Right ventricle myocardium superior (tissue), 1 donor: ENCODE results near the gene OR2A2. TPM values are rescaled to one million over a fixed set of nuclear protein-coding genes. Genes with fewer than 3 reads are reported as not detected.

ENCODE experiments used
- ATAC-seq: fragments of 200-7000 bp; cut with Tn5 transposase; one replicate; pipeline ENCODE4 v1.9.1; 2020; ENCODE audit warnings: mild to moderate bottlenecking; ENCODE audit not compliant: poor library complexity
- DNase-seq: peaks from one replicate; pipeline ENCODE4 v3.0.0-alpha.2; 2020
- intact Hi-C: fragments of 100-400 bp; cut with DNase I; formaldehyde crosslinking; loops from one replicate; pipeline ENCODE4 v1.11.2; 2022
- total RNA-seq: library from RNA; stranded (reverse); fragmentation: NEBNext Ultra II Directional; extraction: Animal tissue kit (Norgen Biotek cat#: 25700); gene quantifications from one replicate; pipeline ENCODE4 v1.2.1, GENCODE V29; 2021
- donor health status: DM: no; HTN: yes; CAD: no; lungs with severe emphysema.

OR2A2 gene
- total RNA-seq, 1 donor from 2014 or later: not detected

- intact Hi-C loops: no loop called here
- no peak for DNase-seq
- ATAC-seq: no peak
Measured at GRCh38 chr7:144132262-144132661, 22.9 kb downstream of the OR2A2 start.

DNA sequence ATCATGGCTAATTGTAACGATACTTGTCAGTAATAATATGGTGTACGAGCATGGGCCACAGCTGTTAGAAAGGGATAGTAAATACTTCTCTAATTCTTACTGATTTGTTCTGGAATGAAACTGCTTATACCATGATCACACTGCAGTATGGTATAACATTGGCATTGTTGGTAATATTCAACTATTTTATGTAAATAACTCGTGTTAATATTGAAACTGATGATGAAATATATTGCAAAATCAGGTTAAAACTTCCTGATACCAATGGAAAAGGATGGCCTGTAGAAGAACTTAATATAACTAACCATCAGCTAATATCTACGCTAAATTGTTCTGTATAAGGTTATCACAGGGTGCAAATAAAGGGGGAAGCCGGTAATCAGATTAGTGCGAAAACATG lies 23.9 kb downstream of the OR2A2 start:
- intact Hi-C loops: no loop called here
- no peak for ATAC-seq
- DNase-seq: no peak

DNA sequence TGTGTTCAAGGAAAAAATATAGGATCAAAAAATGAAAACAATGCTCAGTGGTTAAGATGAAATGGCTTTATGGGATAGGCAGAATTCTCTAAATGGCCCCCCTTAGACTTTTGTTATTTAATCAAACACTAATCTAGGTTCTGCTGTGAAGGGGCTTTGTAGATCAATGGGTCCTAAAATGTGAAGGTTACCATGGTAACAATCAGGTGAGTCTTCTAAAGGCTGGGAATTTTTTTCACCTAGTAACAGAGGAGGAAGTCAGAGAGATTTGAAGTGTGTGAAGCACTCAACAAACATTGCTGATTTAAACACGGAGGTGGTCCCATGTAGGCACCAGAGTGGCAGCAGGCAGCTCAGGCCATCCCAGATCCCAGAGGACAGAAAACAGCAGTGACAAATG lies 24.7 kb downstream of the OR2A2 start:
- DNase-seq (no peak), ATAC-seq (no peak)
- intact Hi-C loops: no loop called here

DNA sequence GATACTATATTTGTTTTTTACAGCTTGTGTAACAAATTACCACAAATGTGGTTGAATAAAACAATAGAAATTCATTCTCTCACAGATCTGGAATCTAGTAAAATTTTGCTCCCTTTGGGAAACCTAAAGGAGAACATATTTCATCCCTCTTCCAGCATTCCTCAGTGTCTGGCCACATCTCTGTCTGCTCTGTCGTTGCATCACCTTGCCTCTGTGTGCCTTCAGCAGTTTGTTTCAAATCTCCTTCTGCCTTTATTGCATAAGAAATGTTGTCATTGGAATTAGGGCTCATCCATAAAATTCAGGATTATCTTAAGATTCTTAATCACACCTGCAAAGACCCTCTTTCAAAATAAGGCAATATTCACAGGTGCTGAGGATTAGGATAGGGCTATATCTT lies 28.1 kb downstream of the OR2A2 start:
- ATAC-seq (no peak), DNase-seq (no peak)
- intact Hi-C loops: no loop called here

GRCh38 chr7:144142187-144142586 lies 32.8 kb downstream of the OR2A2 start:
- intact Hi-C loops: no loop called here
- ATAC-seq: no peak
- DNase-seq: no peak

DNA sequence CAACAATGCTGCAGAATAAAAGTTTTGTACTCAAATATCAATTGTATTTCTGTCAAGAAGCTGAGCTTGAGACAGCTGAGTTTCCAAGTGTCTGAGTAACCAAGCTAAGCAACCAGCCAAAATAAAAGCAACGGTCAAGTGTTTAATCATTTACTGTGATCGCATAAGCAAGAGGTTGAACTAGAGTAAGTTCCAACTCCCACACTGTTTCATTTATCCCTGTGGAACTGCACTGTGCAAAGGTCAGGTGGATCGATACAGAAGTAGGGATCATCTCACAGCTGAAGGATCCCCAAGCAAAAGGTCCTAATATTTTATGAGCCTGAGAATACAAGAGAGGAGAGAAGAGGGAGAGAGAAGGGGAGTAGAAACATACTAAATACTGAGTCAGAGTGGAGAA lies 35.0 kb downstream of the OR2A2 start:
- DNase-seq (no peak), ATAC-seq (no peak)
- intact Hi-C loops: no loop called here

DNA sequence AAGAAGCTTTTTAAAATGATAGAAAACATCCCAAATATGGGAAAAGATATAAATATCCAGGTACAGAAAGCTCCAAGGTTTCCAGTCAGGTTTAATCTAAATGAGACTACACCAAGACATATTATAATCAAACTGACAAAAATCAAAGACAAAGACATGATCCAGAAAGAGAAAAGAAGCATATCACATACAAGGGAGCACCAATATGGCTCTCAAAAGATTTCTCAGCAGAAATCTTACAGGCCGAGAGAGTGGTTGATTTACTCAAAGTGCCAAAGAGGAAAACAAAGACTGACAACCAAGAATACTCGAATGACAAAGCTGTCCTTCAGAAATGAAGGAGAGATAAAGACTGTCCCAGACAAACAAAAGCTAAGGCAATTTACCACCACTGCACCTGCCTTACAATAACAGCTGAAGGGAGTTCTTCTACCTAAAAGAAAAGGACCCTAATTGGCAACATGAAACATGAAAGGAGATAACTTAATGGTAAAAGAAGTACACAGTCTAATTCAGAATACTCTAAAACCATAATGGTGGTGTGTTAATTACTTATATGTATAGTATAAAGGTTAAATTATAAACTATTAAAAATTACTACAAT lies 38.9 kb downstream of the OR2A2 start:
- no peak for ATAC-seq
- DNase-seq: no peak
- intact Hi-C loops: no loop called here

DNA sequence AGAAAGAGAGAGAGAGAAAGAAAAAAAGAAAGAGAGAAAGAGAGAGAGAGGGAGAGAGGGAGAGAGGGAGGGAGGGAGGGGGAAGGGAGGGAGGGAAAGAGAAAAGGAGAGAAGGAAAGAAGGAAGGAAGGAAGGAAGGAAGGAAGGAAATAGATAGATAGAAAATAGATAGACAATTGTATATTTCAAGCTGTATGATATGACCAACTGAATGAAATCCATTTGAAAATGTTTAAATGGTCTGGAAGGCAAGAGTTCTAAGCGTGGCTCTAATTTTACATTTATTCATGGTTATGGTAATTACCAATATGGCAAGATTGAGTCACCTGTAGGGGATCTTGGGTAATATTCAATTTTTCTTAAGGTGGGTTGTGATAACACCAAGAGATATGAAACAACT lies 49.5 kb downstream of the OR2A2 start:
- ATAC-seq (no peak), DNase-seq (no peak)
- intact Hi-C loops: no loop called here

Other genes starting within 250 kb of the OR2A2 start
- gene TCAF1, start 207.4 kb upstream of the OR2A2 start, total RNA-seq: 33.8 TPM
- gene OR2F2, start 174.3 kb upstream of the OR2A2 start, total RNA-seq: not detected
- gene OR2F1, start 154.7 kb upstream of the OR2A2 start, total RNA-seq: not detected
- not detected for gene OR6B1, start 109.3 kb upstream of the OR2A2 start, total RNA-seq
- gene OR2A5, start 60.6 kb upstream of the OR2A2 start, total RNA-seq: not detected
- gene OR2A25, start 39.8 kb upstream of the OR2A2 start, total RNA-seq: not detected
- not detected for gene OR2A12, start 23.3 kb upstream of the OR2A2 start, total RNA-seq
- gene OR2A14, start 13.6 kb downstream of the OR2A2 start, total RNA-seq: not detected
- gene CTAGE4, start 73.9 kb downstream of the OR2A2 start, total RNA-seq: 0.32 TPM
- gene ARHGEF35, start 86.2 kb downstream of the OR2A2 start, total RNA-seq: 0.67 TPM
- not detected for gene OR2A42, start 130.0 kb downstream of the OR2A2 start, total RNA-seq
- gene OR2A7, start 155.2 kb downstream of the OR2A2 start, total RNA-seq: 0.51 TPM
- gene CTAGE8, start 159.7 kb downstream of the OR2A2 start, total RNA-seq: 0.32 TPM
- not detected for gene OR2A1, start 202.8 kb downstream of the OR2A2 start, total RNA-seq
- gene ARHGEF5, start 245.8 kb downstream of the OR2A2 start, total RNA-seq: 1.6 TPM